ENCODE results near the gene ELL3.

DNA sequence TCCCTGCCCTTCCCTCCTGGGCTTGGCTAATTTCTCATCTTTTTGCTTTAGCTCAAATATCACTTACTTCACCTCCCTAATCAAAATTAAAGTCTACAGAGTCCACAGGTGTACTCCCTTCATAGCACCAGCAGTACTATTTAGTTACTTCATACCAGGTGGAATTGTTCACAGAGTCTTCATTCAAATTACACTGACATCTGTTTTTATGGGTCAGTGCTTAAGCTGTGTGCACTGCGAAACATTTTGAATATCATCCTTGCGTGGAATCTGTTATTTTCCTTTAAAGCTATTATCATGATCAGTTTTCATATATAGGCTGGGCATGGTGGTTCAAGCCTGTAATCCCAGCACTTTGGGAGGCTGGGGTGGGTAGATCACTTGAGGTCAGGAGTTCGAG lies 12.6 kb upstream of the ELL3 start:
- TF ChIP-seq EZH2 (IDR thresholded peaks at IDR 0.05; ENCODE audit: insufficient read depth, poor library complexity, severe bottlenecking): no peak
- no peak for TF ChIP-seq EZH2phosphoT487 (IDR thresholded peaks at IDR 0.05; ENCODE audit: insufficient read depth, low read depth)

All from GM23248 (cell line).